H9 (cell line): ENCODE measurements around the gene MCOLN3. TPM values are rescaled to one million over a fixed set of nuclear protein-coding genes. Genes with fewer than 3 reads are reported as not detected.

Source experiments
- DNase-seq: peaks from one replicate; pipeline ENCODE4 v3.0.0-alpha.2; 2017
- H2AFZ ChIP-seq: one replicate; pipeline ENCODE4 v1.6.1; 2013; ENCODE audit warnings: mild to moderate bottlenecking, low read length, control low read depth, moderate library complexity
- H2AK5ac ChIP-seq: 2 replicates; pipeline ENCODE4 v1.6.1; 2013; ENCODE audit warnings: low read length, control low read depth, mixed read lengths; ENCODE audit not compliant: insufficient read length
- H2BK120ac ChIP-seq: one replicate; pipeline ENCODE4 v1.6.1; 2013; ENCODE audit warnings: low read depth, mild to moderate bottlenecking, low read length, control low read depth, inconsistent platforms; ENCODE audit not compliant: poor library complexity, severe bottlenecking
- H2BK12ac ChIP-seq: 2 replicates; pipeline ENCODE4 v1.6.1; 2013; ENCODE audit warnings: low read length, control low read depth, mixed read lengths, low read depth; ENCODE audit not compliant: insufficient read length
- H2BK15ac ChIP-seq: 2 replicates; pipeline ENCODE4 v1.6.1; 2013; ENCODE audit warnings: low read depth, low read length, control low read depth
- H2BK20ac ChIP-seq: one replicate; pipeline ENCODE4 v1.6.1; 2013; ENCODE audit warnings: low read depth, mild to moderate bottlenecking, low read length, control low read depth, inconsistent platforms; ENCODE audit not compliant: poor library complexity, severe bottlenecking
- H2BK5ac ChIP-seq: 2 replicates; pipeline ENCODE4 v1.6.1; 2013; ENCODE audit warnings: low read length, control low read depth, mixed read lengths; ENCODE audit not compliant: insufficient read length
- H3K14ac ChIP-seq: 2 replicates; pipeline ENCODE4 v1.6.1; 2013; ENCODE audit warnings: low read length, control low read depth; ENCODE audit not compliant: insufficient read depth
- H3K18ac ChIP-seq: 2 replicates; pipeline ENCODE4 v1.6.1; 2013; ENCODE audit warnings: low read depth, mild to moderate bottlenecking, mixed read lengths, low read length, control low read depth; ENCODE audit not compliant: insufficient read length
- H3K23ac ChIP-seq: 2 replicates; pipeline ENCODE4 v1.6.1; 2013; ENCODE audit warnings: low read length, control low read depth, mixed read lengths, low read depth; ENCODE audit not compliant: insufficient read length
- H3K23me2 ChIP-seq: 2 replicates; pipeline ENCODE4 v1.6.1; 2013; ENCODE audit warnings: low read depth, mild to moderate bottlenecking, mixed read lengths, low read length, control low read depth; ENCODE audit not compliant: insufficient read length, poor library complexity, severe bottlenecking
- H3K27ac ChIP-seq: 2 replicates; pipeline ENCODE4 v1.5.1; 2013; ENCODE audit warnings: low read length, control low read depth, mixed read lengths, low read depth; ENCODE audit not compliant: insufficient read length
- H3K27me3 ChIP-seq: 2 replicates; pipeline ENCODE4 v1.6.1; 2013; ENCODE audit warnings: low read length, control low read depth, inconsistent platforms; ENCODE audit not compliant: insufficient read depth
- H3K4ac ChIP-seq: 2 replicates; pipeline ENCODE4 v1.6.1; 2013; ENCODE audit warnings: low read depth, mild to moderate bottlenecking, control low read depth, inconsistent platforms, low read length, moderate library complexity
- H3K4me1 ChIP-seq: 2 replicates; pipeline ENCODE4 v1.6.1; 2013; ENCODE audit warnings: low read length, control low read depth, inconsistent platforms; ENCODE audit not compliant: insufficient read depth
- H3K4me2 ChIP-seq: 2 replicates; pipeline ENCODE4 v1.6.1; 2013; ENCODE audit warnings: low read length, control low read depth, mixed read lengths; ENCODE audit not compliant: insufficient read length, insufficient read depth
- H3K56ac ChIP-seq: 2 replicates; pipeline ENCODE4 v1.6.1; 2013; ENCODE audit warnings: low read depth, mild to moderate bottlenecking, mixed read lengths, low read length, control low read depth; ENCODE audit not compliant: insufficient read length
- H3K79me1 ChIP-seq: 2 replicates; pipeline ENCODE4 v1.6.1; 2013; ENCODE audit warnings: low read depth, mild to moderate bottlenecking, moderate library complexity, low read length, control low read depth, inconsistent platforms; ENCODE audit not compliant: insufficient read depth, poor library complexity, severe bottlenecking
- H3K79me2 ChIP-seq: 2 replicates; pipeline ENCODE4 v1.6.1; 2013; ENCODE audit warnings: low read length, control low read depth, inconsistent platforms; ENCODE audit not compliant: insufficient read depth
- H3K9ac ChIP-seq: 2 replicates; pipeline ENCODE4 v1.6.1; 2013; ENCODE audit warnings: low read length, control low read depth, mixed read lengths; ENCODE audit not compliant: insufficient read length; ENCODE audit errors: extremely low read depth
- H3K9me3 ChIP-seq: one replicate; pipeline ENCODE4 v1.6.1; 2013; ENCODE audit warnings: low read depth, low read length, inconsistent platforms; ENCODE audit not compliant: control insufficient read depth
- H3T11ph ChIP-seq: one replicate; pipeline ENCODE4 v1.6.1; 2013; ENCODE audit warnings: mild to moderate bottlenecking, low read length, control low read depth, inconsistent platforms
- H4K20me1 ChIP-seq: one replicate; pipeline ENCODE4 v1.6.1; 2013; ENCODE audit not compliant: control insufficient read depth, insufficient read length, insufficient read depth
- H4K5ac ChIP-seq: 2 replicates; pipeline ENCODE4 v1.6.1; 2013; ENCODE audit warnings: low read depth, mild to moderate bottlenecking, mixed read lengths, low read length, control low read depth; ENCODE audit not compliant: insufficient read length
- H4K8ac ChIP-seq: replicated peaks from 2 replicates; pipeline ENCODE4 v1.6.1; 2013; ENCODE audit warnings: low read length, control low read depth, mixed read lengths, low read depth; ENCODE audit not compliant: insufficient read length
- H4K91ac ChIP-seq: 2 replicates; pipeline ENCODE4 v1.6.1; 2013; ENCODE audit warnings: low read depth, mild to moderate bottlenecking, moderate library complexity, mixed read lengths, low read length, control low read depth; ENCODE audit not compliant: insufficient read length
- H3K27ac Mint-ChIP-seq, 3 experiments: 2 replicates in 2 of 3; 3 replicates in 1 of 3; pipeline ENCODE4 v1.8.0; 2020 to 2021; ENCODE audit warnings: mixed read lengths in 3 of 3, mild to moderate bottlenecking in 1 of 3, moderate library complexity in 1 of 3
- H3K27me3 Mint-ChIP-seq: 2 replicates; pipeline ENCODE4 v1.8.0; 2021; ENCODE audit warnings: low read depth, mild to moderate bottlenecking, moderate library complexity, mixed read lengths
- H3K36me3 Mint-ChIP-seq, 3 experiments: 2 replicates in 2 of 3; 3 replicates in 1 of 3; pipeline ENCODE4 v1.8.0; 2020 to 2021; ENCODE audit warnings: low read depth in 3 of 3, mixed read lengths in 3 of 3; ENCODE audit not compliant: insufficient read depth in 1 of 3
- H3K4me1 Mint-ChIP-seq, 2 experiments: 2 replicates each; pipeline ENCODE4 v1.8.0; 2020; ENCODE audit warnings: mixed read lengths in 2 of 2
- H3K4me3 Mint-ChIP-seq, 2 experiments: 2 replicates in 1 of 2; 3 replicates in 1 of 2; pipeline ENCODE4 v1.8.0; 2020 to 2021; ENCODE audit warnings: mild to moderate bottlenecking in 2 of 2, mixed read lengths in 2 of 2, moderate library complexity in 1 of 2
- H3K9me3 Mint-ChIP-seq, 2 experiments: 2 replicates in 1 of 2; 3 replicates in 1 of 2; pipeline ENCODE4 v1.8.0; 2020; ENCODE audit warnings: mild to moderate bottlenecking in 2 of 2, mixed read lengths in 2 of 2, moderate library complexity in 1 of 2
- CTCF ChIP-seq: fragments of 200-600 bp; sonication (generic); conservative IDR thresholded peaks from 3 replicates; pipeline ENCODE4 v1.8.0; 2021; ENCODE audit warnings: antibody characterized with exemption, mild to moderate bottlenecking
- WGBS: extraction: QIAGEN DNeasy Blood & Tissue Kit; methylation state at CpG from one replicate; pipeline ENCODE4 v1.1.7; 2013; ENCODE audit warnings: missing lambda C conversion rate, low lambda C conversion rate, mixed read lengths; ENCODE audit not compliant: insufficient read length; ENCODE audit errors: extremely low coverage; 5-methylcytosine and 5-hydroxymethylcytosine counted together
- long read RNA-seq: library from polyadenylated mRNA; unstranded; transcript quantifications from one replicate; pipeline ENCODE4 v2.0.0, GENCODE V29; 2020
- total RNA-seq: library from RNA; stranded (reverse); gene quantifications from 2 replicates; pipeline ENCODE4 v1.2.1, GENCODE V29; 2021

MCOLN3 gene
- 10.6 and 10.8 TPM in 2 replicates for total RNA-seq
- long read RNA-seq, transcript MCOLN3-203 (13 exons, 2,756 nt), result major isoform, 12 of 60 reads
- long read RNA-seq, partial matches to known transcripts, result 15 of 60 reads
- long read RNA-seq, other reads (novel, unspliced or antisense), result 30 of 60 reads

GRCh38 chr1:85048296-85049064 is at the start of gene MCOLN3:
TSS of gene MCOLN3 (minus strand) at chr1:85048500. CDS start at chr1:85045360, 3,140 bp downstream.
- Histone ChIP-seq H3K79me2 (no peaks in the 10 kb centered on the region), H3K23ac (no peak within 1 kb of the TSS), H3K56ac (no peak within 1 kb of the TSS), H4K20me1 (no peaks in the 10 kb centered on the region), H3K14ac (peak within 1 kb of the TSS; percentile 63; the same call in 1 of the 2 replicates), H3K27ac (no peak within 1 kb of the TSS), H3K4me1 (peaks cover 2% of the 10 kb centered on the region; the same call in 1 of the 2 replicates), H2BK15ac (no peak within 1 kb of the TSS), H2AFZ (no peak within 1 kb of the TSS), H3K4ac (no peak within 1 kb of the TSS), H3K18ac (no peak within 1 kb of the TSS), H3K27me3 (peaks cover 25% of the 10 kb centered on the region; the same call in 1 of the 2 replicates), H2BK5ac (no peak within 1 kb of the TSS), H4K91ac (no peak within 1 kb of the TSS), H2AK5ac (no peak within 1 kb of the TSS), H3K9ac (no peak within 1 kb of the TSS), H4K5ac (no peak within 1 kb of the TSS), H3K9me3 (no peaks in the 10 kb centered on the region), H3T11ph (no peak within 1 kb of the TSS), H3K4me2 (peak within 1 kb of the TSS; percentile 58), H4K8ac (no peak within 1 kb of the TSS), H3K79me1 (no peaks in the 10 kb centered on the region), H3K23me2 (peaks cover 8% of the 10 kb centered on the region), H2BK12ac (no peak within 1 kb of the TSS), H2BK120ac (no peak within 1 kb of the TSS), H2BK20ac (no peak within 1 kb of the TSS)
- Mint-ChIP-seq H3K27me3 (peaks cover 72% of the 10 kb centered on the region), H3K36me3 (peaks cover 0 to 2% (median 0%) of the 10 kb centered on the region in 3 experiments; a peak in 2 of 7 replicates), H3K27ac (no peak within 1 kb of the TSS; a peak in 1 of 7 replicates), H3K9me3 (no peaks in the 10 kb centered on the region), H3K4me1 (peaks cover 25% of the 10 kb centered on the region in 2 experiments), H3K4me3 (peak within 1 kb of the TSS; percentile 70 to 87)
- peak; percentile 70 for DNase-seq
- no CpG with 5 or more reads among the region's 73 CpGs for WGBS
- TF ChIP-seq CTCF, result no peak; the same call in 2 of the 3 replicates
